ENCODE measurements around the gene PSMD1.

GRCh38 chr2:231190531-231191197 lies 134.0 kb downstream of the PSMD1 start:
- TF ChIP-seq CTCF (IDR thresholded peaks at IDR 0.05) (no peak), POLR2A (IDR thresholded peaks at IDR 0.05) (no peak)
